CD14-positive monocyte (primary cell): ENCODE results near the gene IP6K1. TPM values are rescaled to one million over a fixed set of nuclear protein-coding genes. Genes with fewer than 3 reads are reported as not detected.
A peak's percentile ranks its signal among the peaks of the same experiment; 100 is the strongest.

Experiments
- DNase-seq, 3 donors: peaks; one replicate each; pipeline ENCODE4 v3.0.0-alpha.2; 2011 to 2022
- H2AFZ ChIP-seq: 2 replicates; pipeline ENCODE4 v1.6.0; 2012; ENCODE audit warnings: mild to moderate bottlenecking, low read depth, low read length, inconsistent platforms; ENCODE audit not compliant: insufficient read depth, poor library complexity, severe bottlenecking
- H3K27ac ChIP-seq, 2 donors: 1 replicate in 1 of 2; 2 replicates in 1 of 2; pipeline ENCODE4 v1.5.1; 2012 to 2013; ENCODE audit warnings: low read length in 2 of 2, control low read depth in 1 of 2, inconsistent platforms in 1 of 2, low read depth in 1 of 2, mild to moderate bottlenecking in 1 of 2
- H3K27me3 ChIP-seq, 2 donors: one replicate each; pipeline versions ENCODE4 v1.6.0 to v1.6.1; 2011 to 2013; ENCODE audit warnings: low read length in 2 of 2; ENCODE audit not compliant: control insufficient read depth in 2 of 2, insufficient read depth in 2 of 2
- H3K36me3 ChIP-seq, 2 donors: replicated peaks in 1 of 2; 1 replicate in 1 of 2; 2 replicates in 1 of 2; pipeline versions ENCODE4 v1.5.1 to v1.6.1; 2012 to 2013; ENCODE audit warnings: low read length in 2 of 2, control low read depth in 1 of 2, inconsistent platforms in 1 of 2, mild to moderate bottlenecking in 1 of 2; ENCODE audit not compliant: insufficient read depth in 2 of 2, control insufficient read depth in 1 of 2
- H3K4me1 ChIP-seq, 2 donors: 1 replicate in 1 of 2; 2 replicates in 1 of 2; pipeline versions ENCODE4 v1.5.1 to v1.6.1; 2012 to 2013; ENCODE audit warnings: low read length in 2 of 2, control low read depth in 1 of 2, inconsistent platforms in 1 of 2, mild to moderate bottlenecking in 1 of 2, moderate library complexity in 1 of 2; ENCODE audit not compliant: insufficient read depth in 2 of 2, control insufficient read depth in 1 of 2
- H3K4me2 ChIP-seq: replicated peaks from 2 replicates; pipeline ENCODE3; 2012; ENCODE audit warnings: low read length, moderate library complexity, mild to moderate bottlenecking; ENCODE audit not compliant: poor library complexity, severe bottlenecking; ENCODE audit errors: extremely low read depth
- H3K4me3 ChIP-seq, 3 experiments: fragments of 200-600 bp in 1 of 3; sonication (generic) in 1 of 3; replicated peaks in 1 of 3; 1 replicate in 2 of 3; 2 replicates in 1 of 3; pipeline ENCODE4 v1.5.1; 2011 to 2013; ENCODE audit warnings: low read length in 3 of 3, mild to moderate bottlenecking in 3 of 3, control low read depth in 2 of 3, low read depth in 2 of 3, inconsistent platforms in 1 of 3, moderate library complexity in 1 of 3
- H3K79me2 ChIP-seq: 2 replicates; pipeline ENCODE4 v1.6.0; 2012; ENCODE audit warnings: mild to moderate bottlenecking, control low read depth, inconsistent platforms, low read length, moderate library complexity; ENCODE audit not compliant: insufficient read depth
- H3K9ac ChIP-seq: 2 replicates; pipeline ENCODE4 v1.6.0; 2017; ENCODE audit warnings: low read length, mild to moderate bottlenecking; ENCODE audit not compliant: insufficient read depth, poor library complexity, severe bottlenecking
- H3K9me3 ChIP-seq, 2 donors: replicated peaks in 1 of 2; 1 replicate in 1 of 2; 2 replicates in 1 of 2; pipeline versions ENCODE4 v1.5.1 to v1.6.1; 2012 to 2013; ENCODE audit warnings: low read length in 2 of 2, control low read depth in 1 of 2; ENCODE audit not compliant: control insufficient read depth in 1 of 2, insufficient read depth in 1 of 2
- H4K20me1 ChIP-seq: 2 replicates; pipeline ENCODE4 v1.6.0; 2012; ENCODE audit warnings: mild to moderate bottlenecking, low read length, control low read depth, moderate library complexity; ENCODE audit not compliant: insufficient read depth
- H3K27ac Mint-ChIP-seq, 7 donors: one replicate each; pipeline ENCODE4 v1.8.0; 2020; ENCODE audit warnings: mild to moderate bottlenecking in 7 of 7, mixed read lengths in 7 of 7, moderate library complexity in 6 of 7, inconsistent platforms in 2 of 7
- H3K27me3 Mint-ChIP-seq, 3 donors: one replicate each; pipeline ENCODE4 v1.8.0; 2021 to 2022; ENCODE audit warnings: low read depth in 3 of 3, mild to moderate bottlenecking in 3 of 3, mixed read lengths in 3 of 3, moderate library complexity in 3 of 3, inconsistent platforms in 1 of 3
- H3K36me3 Mint-ChIP-seq, 2 donors: one replicate each; pipeline ENCODE4 v1.8.0; 2020; ENCODE audit warnings: mixed read lengths in 2 of 2, inconsistent platforms in 1 of 2, mild to moderate bottlenecking in 1 of 2
- H3K4me1 Mint-ChIP-seq: one replicate; pipeline ENCODE4 v1.8.0; 2020; ENCODE audit warnings: mild to moderate bottlenecking, mixed read lengths
- H3K4me3 Mint-ChIP-seq, 2 donors: one replicate each; pipeline ENCODE4 v1.8.0; 2020; ENCODE audit warnings: mild to moderate bottlenecking in 2 of 2, mixed read lengths in 2 of 2, moderate library complexity in 1 of 2
- H3K9me3 Mint-ChIP-seq, 7 donors: one replicate each; pipeline ENCODE4 v1.8.0; 2020 to 2022; ENCODE audit warnings: mixed read lengths in 7 of 7, mild to moderate bottlenecking in 6 of 7, moderate library complexity in 6 of 7, inconsistent platforms in 2 of 7
- CTCF ChIP-seq: fragments of 200-600 bp; IDR thresholded peaks from one replicate; pipeline ENCODE4 v1.8.0; 2022; ENCODE audit warnings: antibody characterized with exemption, mild to moderate bottlenecking
- WGBS: methylation state at CpG from one replicate; pipeline ENCODE4 v1.1.5; 2013; ENCODE audit warnings: missing lambda C conversion rate; ENCODE audit not compliant: insufficient coverage; 5-methylcytosine and 5-hydroxymethylcytosine counted together
- intact Hi-C, 2 donors: fragments of 100-400 bp; cut with micrococcal nuclease; formaldehyde crosslinking; loops; one replicate each; pipeline versions ENCODE4 v1.15.0 to v1.15.1; 2023
- polyA plus RNA-seq, 3 donors: library from polyadenylated mRNA; depleted of rRNA in 1 of 3; unstranded in 2 of 3; stranded (reverse) in 1 of 3; fragments of 300-500 nt in 2 of 3; fragments of >200 nt in 1 of 3; fragmentation: Illumina TruSeq in 2 of 3; gene quantifications; 1 replicate in 2 of 3; 2 replicates in 1 of 3; pipeline ENCODE4 v1.2.3, GENCODE V29; 2012 to 2021

Gene IP6K1
- polyA plus RNA-seq, 3 donors, result 15.8 to 27.1 (median 16.1) TPM

GRCh38 chr3:49700453-49701128 lies 85.8 kb downstream of the IP6K1 start:
- no peaks in the 10 kb centered on the region for H3K4me1 ChIP-seq
- Mint-ChIP-seq H3K9me3 (no peaks in the 10 kb centered on the region), H3K27me3 (peaks cover 0 to 2% (median 0%) of the 10 kb centered on the region in 3 donors), H3K27ac (peak overlapping the region in 2 of 7 donors; percentile 26 to 71), H3K4me1 (no peaks in the 10 kb centered on the region), H3K36me3 (peaks cover 55 to 88% of the 10 kb centered on the region in 2 donors), H3K4me3 (no peak overlapping the region)
- H3K4me2 ChIP-seq, result no peak overlapping the region
- H3K36me3 ChIP-seq, result peaks cover 76 to 89% of the 10 kb centered on the region in 2 donors
- H4K20me1 ChIP-seq, result peaks cover 6% of the 10 kb centered on the region
- WGBS, result 93% methylated on average over 12 of the region's 13 CpGs
- H3K27ac ChIP-seq, result no peak overlapping the region
- no peak overlapping the region for H3K9ac ChIP-seq
- no peaks in the 10 kb centered on the region for H3K9me3 ChIP-seq
- H3K4me3 ChIP-seq, result no peak overlapping the region
- H3K27me3 ChIP-seq, result no peaks in the 10 kb centered on the region
- intact Hi-C loops, result loop anchor here (5.0 kb wide), 1 partner anchor 137 kb away; no protein-coding TSS in a partner anchor
- no peak for DNase-seq
- H2AFZ ChIP-seq, result no peak overlapping the region
- no peaks in the 10 kb centered on the region for H3K79me2 ChIP-seq
- TF ChIP-seq CTCF, result no peak

GRCh38 chr3:49700014-49700413 lies 86.3 kb downstream of the IP6K1 start:
- TF ChIP-seq CTCF, result no peak
- intact Hi-C loops, result loop anchor here (5.0 kb wide), 1 partner anchor 137 kb away; no protein-coding TSS in a partner anchor
- Mint-ChIP-seq H3K27ac (peak overlapping the region in 1 of 7 donors; percentile 26), H3K36me3 (peaks cover 51 to 82% of the 10 kb centered on the region in 2 donors), H3K9me3 (no peaks in the 10 kb centered on the region), H3K4me1 (no peaks in the 10 kb centered on the region), H3K27me3 (peaks cover 0 to 2% (median 0%) of the 10 kb centered on the region in 3 donors), H3K4me3 (no peak overlapping the region)
- Histone ChIP-seq H3K9me3 (no peaks in the 10 kb centered on the region), H2AFZ (no peak overlapping the region), H3K4me2 (no peak overlapping the region), H3K79me2 (no peaks in the 10 kb centered on the region), H3K4me1 (no peaks in the 10 kb centered on the region), H3K9ac (no peak overlapping the region), H3K27me3 (no peaks in the 10 kb centered on the region), H3K36me3 (peaks cover 70 to 83% of the 10 kb centered on the region in 2 donors), H3K27ac (no peak overlapping the region), H3K4me3 (no peak overlapping the region), H4K20me1 (peaks cover 7% of the 10 kb centered on the region)
- no peak for DNase-seq
- 94% methylated on average over 8 of the region's 8 CpGs for WGBS
